ENCODE measurements around the gene DPP3. TPM values are rescaled to one million over a fixed set of nuclear protein-coding genes. Genes with fewer than 3 reads are reported as not detected.

Gene DPP3
- total RNA-seq, 1 experiment from 2014 or later: 55.6 TPM

- ChIA-PET POLR2A (no interaction called here), RAD21 (ENCODE audit: low non-redundant PET in 1 of 2, low total read pairs in 2 of 2, uncharacterized antibody in 2 of 2, unreplicated experiment in 2 of 2) (no interaction called here), CTCF (no interaction called here)
- ATAC-seq: peak; percentile 19; the same call in 1 of the 2 replicates
- no peak overlapping the region for H2AFZ ChIP-seq (ENCODE audit: low read depth, low read length, poor library complexity, severe bottlenecking)
- no peak for DNase-seq (ENCODE audit: low read depth, low spot score)
- H3K9me3 ChIP-seq (ENCODE audit: control insufficient read depth in 1 of 2, insufficient read depth in 1 of 2, low read depth in 1 of 2, low read length in 2 of 2): no peaks in the 10 kb centered on the region
- no peaks in the 10 kb centered on the region for H3K27me3 ChIP-seq (ENCODE audit: insufficient read depth, low read length)
- H3K9me2 ChIP-seq (ENCODE audit: insufficient read depth): no peaks in the 10 kb centered on the region
- no peaks in the 10 kb centered on the region for H4K20me1 ChIP-seq (ENCODE audit: insufficient read depth)
- H3K4me3 ChIP-seq (replicated peaks in 1 of 2; ENCODE audit: low read depth in 1 of 2, low read length in 2 of 2): no peak overlapping the region
- no peak overlapping the region for H3K9ac ChIP-seq (ENCODE audit: low read length)
- no peak overlapping the region for H3K4me2 ChIP-seq (ENCODE audit: low read length)
- H3K36me3 ChIP-seq (ENCODE audit: control insufficient read depth in 1 of 2, insufficient read depth in 2 of 2, low read length in 2 of 2): no peaks in the 10 kb centered on the region; a peak in 1 of 4 replicates
- no peak for TF ChIP-seq EGR1 (IDR thresholded peaks at IDR 0.05; ENCODE audit: low read depth)
- TF ChIP-seq SP1 (IDR thresholded peaks at IDR 0.05; ENCODE audit: low read depth): no peak
- no peak for TF ChIP-seq SRF (IDR thresholded peaks at IDR 0.05; ENCODE audit: low read depth)
- no peak for TF ChIP-seq REST (IDR thresholded peaks at IDR 0.05; ENCODE audit: low read depth)
- no peak for TF ChIP-seq POLR2A (IDR thresholded peaks at IDR 0.05; ENCODE audit: borderline replicate concordance, extremely low read depth, insufficient read depth, insufficient read length)
- TF ChIP-seq CEBPB (IDR thresholded peaks at IDR 0.05; ENCODE audit: low read depth): no peak
- TF ChIP-seq ZNF274 (IDR thresholded peaks at IDR 0.05; ENCODE audit: low read depth, low read length): no peak
- H3K79me2 ChIP-seq (ENCODE audit: insufficient read depth, low read length): no peaks in the 10 kb centered on the region
- H3K27ac ChIP-seq (ENCODE audit: low read depth, low read length): no peak overlapping the region
- H3K4me1 ChIP-seq (ENCODE audit: control insufficient read depth in 1 of 2, insufficient read depth in 2 of 2, low read length in 2 of 2): no peaks in the 10 kb centered on the region
- no TSS peak for BruUV-seq (replicated peaks)
- intact Hi-C loops (cut with micrococcal nuclease): no loop called here
These were observed 49.4 kb downstream of the DPP3 start for GRCh38 chr11:66529655-66530054.
